ENCODE measurements around the gene PUS7.
"Not testable (repeated sequence)": the region's sequence is repeated elsewhere in the genome, so short reads cannot be mapped to it uniquely, and the experiment has no call there.

PUS7 gene

GRCh38 chr7:105493923-105494315 lies 28.2 kb downstream of the PUS7 start:
- peak; percentile 69 for DNase-seq

GRCh38 chr7:105493196-105493922 lies 28.7 kb downstream of the PUS7 start:
- no peak for DNase-seq

DNA sequence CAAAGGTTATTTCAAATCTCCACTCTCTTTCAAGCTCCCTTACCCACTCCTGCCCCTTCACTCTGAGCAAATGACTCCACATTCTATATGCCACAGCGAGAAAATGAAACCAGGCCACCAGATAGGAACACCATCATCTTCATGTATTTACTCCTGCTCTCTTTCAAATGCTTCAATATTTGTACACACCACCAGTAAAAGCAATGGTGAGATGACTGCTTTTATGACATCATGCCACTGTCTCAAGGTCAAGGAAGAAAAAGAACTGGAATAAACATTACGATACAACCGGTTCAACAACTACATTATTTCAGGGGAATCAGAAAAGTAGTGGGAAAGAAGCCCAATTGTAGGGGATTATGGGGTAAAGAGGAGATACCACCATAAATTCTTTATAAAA lies 32.7 kb downstream of the PUS7 start:
- DNase-seq = no peak

- DNase-seq = peak; percentile 25
Observed at GRCh38 chr7:105487579-105488571, 34.2 kb downstream of the PUS7 start.

GRCh38 chr7:105480931-105481330 lies 41.1 kb downstream of the PUS7 start:
- no peak for DNase-seq

DNA sequence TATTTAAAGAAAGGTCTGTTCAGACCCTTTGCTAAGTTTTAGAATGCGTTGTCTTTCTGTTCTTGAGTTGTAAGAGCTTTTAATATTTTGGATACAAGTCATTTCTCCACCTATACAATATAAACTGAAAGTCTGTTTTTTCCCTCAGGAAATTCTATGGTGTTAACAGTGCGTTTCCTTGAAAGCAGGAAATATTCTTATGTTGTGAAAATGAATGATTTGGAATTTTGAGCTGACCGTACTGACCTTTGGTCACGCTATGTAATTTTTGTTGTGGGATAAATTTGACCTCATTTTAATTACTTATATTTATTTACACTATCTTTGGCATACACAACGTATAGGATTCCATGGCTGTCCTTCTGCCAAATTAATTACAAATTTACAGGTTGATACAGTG lies 43.5 kb downstream of the PUS7 start:
- no peak for DNase-seq

DNA sequence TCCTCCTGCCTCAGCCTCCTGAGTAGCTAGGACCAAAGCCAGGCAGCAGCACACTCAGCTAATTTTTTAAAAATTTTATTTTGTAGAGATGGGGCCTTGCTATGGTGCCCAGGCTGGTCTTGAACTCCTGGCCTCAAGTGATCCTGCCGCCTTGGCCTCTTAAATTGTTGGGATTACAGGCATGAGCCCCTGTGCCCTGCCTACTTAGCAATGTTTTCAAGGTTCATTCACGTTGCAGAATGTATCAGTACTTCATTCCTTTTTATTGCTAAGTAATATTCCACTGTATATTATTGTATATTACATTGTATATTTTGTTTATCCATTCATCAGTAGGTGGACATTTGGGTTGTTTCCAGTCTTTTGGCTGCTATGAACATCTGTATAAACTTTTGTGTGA lies 44.2 kb downstream of the PUS7 start:
- DNase-seq = no peak

- DNase-seq = no peak
Observed at GRCh38 chr7:105474045-105474444, 48.0 kb downstream of the PUS7 start.

GRCh38 chr7:105473163-105473562 lies 48.9 kb downstream of the PUS7 start:
- DNase-seq = no peak

DNA sequence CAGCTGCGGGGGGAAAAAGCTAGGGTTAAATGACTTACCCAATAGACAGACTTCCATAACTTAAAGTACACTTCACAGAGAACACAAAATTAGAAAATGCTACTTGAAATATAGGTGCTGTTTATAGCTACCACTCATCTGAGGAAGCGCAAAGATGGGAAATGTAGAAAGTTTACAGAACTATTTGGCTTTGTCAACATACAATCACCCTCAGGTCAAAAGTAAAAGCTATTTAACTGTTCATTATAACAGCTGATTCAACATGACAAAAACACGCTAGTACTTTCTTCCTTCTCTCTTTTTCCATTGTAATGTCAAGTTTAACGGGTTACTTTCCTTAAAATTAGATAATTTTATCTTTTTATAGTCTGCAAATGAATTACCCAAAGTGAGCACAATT lies 51.2 kb downstream of the PUS7 start:
- DNase-seq = no peak

GRCh38 chr7:105470090-105470489 lies 52.0 kb downstream of the PUS7 start:
- DNase-seq = no peak

GRCh38 chr7:105462765-105463420 lies 59.2 kb downstream of the PUS7 start:
- DNase-seq = peak; percentile 42

DNA sequence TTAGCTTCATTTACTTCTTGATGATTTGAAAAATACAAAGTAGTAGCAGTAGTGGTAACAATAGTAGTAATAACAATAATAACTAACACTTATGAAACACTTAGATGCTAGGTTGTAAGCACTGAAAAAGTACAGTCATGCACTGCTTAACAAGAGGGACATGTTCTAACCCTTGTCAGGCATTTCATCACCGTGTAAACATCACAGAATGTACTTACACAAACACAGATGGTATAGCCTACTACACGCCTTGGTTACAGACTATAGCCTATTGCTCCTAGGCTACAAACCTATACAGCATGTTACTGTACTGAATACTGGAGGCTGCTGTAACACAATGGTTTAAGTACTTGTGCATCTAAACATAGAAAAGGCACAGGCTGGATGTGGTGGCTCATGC lies 60.6 kb downstream of the PUS7 start:
- DNase-seq = no peak

DNA sequence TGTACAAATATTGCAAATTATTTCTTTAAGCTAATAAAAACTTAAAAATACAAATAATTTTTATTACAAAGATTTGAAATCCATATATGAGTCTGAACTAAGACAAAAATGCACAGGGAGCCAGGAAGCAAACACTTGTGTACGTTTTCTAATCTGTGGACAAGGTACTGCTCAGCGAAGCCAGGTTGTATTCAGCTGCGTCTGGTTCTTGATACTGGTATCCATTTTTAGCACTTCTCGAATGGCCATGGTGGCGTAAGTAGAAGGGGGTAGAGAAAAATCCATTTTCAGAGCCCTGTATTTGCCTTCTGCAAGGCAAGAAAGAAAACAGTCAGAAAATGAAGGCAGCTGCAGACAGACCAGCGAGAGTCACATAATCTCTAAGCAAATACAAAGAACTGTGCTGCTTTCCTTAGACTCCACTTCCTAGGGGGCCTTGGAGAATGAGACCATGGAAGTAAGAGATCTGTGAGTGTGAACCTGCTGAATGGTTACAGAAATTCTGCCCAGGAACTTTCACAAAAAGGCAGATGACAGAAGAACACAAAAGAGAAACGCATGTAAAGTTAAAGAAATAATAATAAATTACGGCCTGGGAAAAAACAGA lies 64.3 kb downstream of the PUS7 start:
- no peak for DNase-seq

DNA sequence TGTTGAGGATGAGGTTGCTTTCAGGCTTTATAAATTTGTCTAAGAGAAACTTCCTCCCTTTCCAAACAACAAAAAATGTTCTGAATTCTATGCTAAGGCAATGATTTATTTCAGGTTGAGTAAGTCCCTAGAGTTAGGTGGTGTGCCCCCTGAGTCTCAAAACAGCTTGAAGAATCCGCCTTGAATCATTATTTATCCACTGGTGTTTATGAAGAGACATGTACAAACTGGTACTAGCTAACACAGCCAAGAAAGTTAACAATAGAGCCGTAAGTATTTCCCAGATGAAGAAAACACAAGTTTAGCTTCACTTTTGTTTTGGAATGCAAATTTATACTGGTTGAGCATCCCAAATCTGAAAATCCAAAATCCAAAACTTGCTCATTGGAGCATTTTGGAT lies 67.2 kb downstream of the PUS7 start:
- DNase-seq = no peak

DNA sequence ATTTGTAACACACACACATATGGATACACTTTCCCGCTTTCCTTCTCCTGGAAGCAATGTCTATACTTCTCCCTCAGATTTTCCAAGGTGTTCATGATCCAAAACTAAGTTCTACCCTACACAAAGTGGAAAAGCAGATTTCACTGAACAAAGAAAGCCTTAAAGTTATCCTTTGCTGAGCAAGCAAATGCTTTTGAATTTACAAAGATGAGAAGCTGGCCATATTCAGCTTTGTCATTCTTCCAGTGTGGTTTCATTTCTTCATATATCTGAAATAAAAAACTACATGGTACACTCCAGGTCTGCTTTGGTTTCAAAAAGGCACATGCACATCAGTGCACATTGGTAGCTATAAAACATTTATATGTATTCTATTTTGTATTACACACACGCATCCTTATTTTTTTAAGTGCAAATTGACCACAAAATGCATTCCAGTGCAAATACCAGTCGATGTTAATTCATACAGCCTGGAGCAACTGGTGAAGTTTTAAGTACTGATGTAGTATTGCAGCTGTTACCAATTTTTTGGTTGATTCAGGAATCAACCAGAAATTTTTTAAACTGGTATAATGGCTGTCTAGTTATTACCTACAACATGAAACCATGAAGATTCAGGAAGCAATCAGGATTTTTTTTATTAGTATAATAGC lies 67.8 kb downstream of the PUS7 start:
- no peak for DNase-seq

- peak; percentile 47 for DNase-seq
Observed at GRCh38 chr7:105452085-105452484, 70.0 kb downstream of the PUS7 start.

GRCh38 chr7:105450870-105451269 lies 71.2 kb downstream of the PUS7 start:
- DNase-seq = not testable (repeated sequence)

DNA sequence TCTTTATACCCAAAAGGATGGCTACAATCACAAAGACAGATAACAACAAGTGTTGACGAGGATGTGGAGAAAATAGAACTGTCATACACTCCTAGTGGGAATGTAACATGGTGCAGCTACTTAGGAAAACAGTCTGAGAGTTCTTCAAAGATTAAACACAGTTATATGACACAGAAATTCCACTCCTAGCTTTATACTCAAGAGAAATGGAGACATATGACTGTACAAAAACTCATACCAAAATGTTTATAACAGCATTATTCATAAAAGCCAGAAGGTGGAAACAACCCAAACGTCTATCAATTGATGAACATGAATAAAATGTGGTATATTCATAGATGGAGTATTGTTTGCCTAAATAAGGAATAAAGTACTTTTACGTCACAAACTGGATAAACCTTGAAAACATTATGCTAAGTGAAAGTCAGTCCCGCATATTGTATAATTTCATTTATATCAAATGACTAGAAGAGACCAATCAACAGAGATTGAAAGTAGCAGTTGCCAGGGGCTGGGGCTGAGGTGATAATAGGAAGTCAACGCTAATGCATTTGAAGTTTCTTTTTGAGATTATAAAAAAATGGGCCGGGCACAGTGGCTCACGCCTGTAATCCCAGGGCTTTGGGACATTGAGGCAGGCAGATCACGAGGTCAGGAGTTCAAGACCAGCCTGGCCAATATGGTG lies 71.8 kb downstream of the PUS7 start:
- DNase-seq = no peak

GRCh38 chr7:105448181-105448580 lies 73.9 kb downstream of the PUS7 start:
- DNase-seq = no peak

- no peak for DNase-seq
Observed at GRCh38 chr7:105444342-105444987, 77.6 kb downstream of the PUS7 start.
